Mesenchymal stem cell (in vitro differentiated cells and primary cell): Measurements from ENCODE around the gene RNF150.

Experiments
- DNase-seq: peaks from one replicate; pipeline ENCODE4 v3.0.0-alpha.2; 2013
- H2AFZ ChIP-seq: one replicate; pipeline ENCODE4 v1.6.1; 2013; ENCODE audit warnings: low read depth, mild to moderate bottlenecking, control low read depth, inconsistent platforms, low read length, moderate library complexity
- H2AK5ac ChIP-seq: 2 replicates; pipeline ENCODE4 v1.6.1; 2013; ENCODE audit warnings: low read length, moderate library complexity, mild to moderate bottlenecking, inconsistent platforms; ENCODE audit not compliant: severe bottlenecking
- H2BK120ac ChIP-seq: one replicate; pipeline ENCODE4 v1.6.1; 2013; ENCODE audit warnings: low read depth, mild to moderate bottlenecking, inconsistent platforms, low read length, moderate library complexity
- H2BK12ac ChIP-seq, 2 experiments: one replicate each; pipeline ENCODE4 v1.6.1; 2013; ENCODE audit warnings: inconsistent platforms in 2 of 2, low read length in 2 of 2, mild to moderate bottlenecking in 2 of 2, moderate library complexity in 2 of 2, control low read depth in 1 of 2
- H2BK15ac ChIP-seq: one replicate; pipeline ENCODE4 v1.6.1; 2013; ENCODE audit warnings: mild to moderate bottlenecking, low read depth, inconsistent platforms; ENCODE audit not compliant: poor library complexity, severe bottlenecking
- H2BK5ac ChIP-seq: 2 replicates; pipeline ENCODE4 v1.6.1; 2013; ENCODE audit warnings: low read depth, mild to moderate bottlenecking, low read length, control low read depth, inconsistent platforms; ENCODE audit not compliant: poor library complexity, severe bottlenecking
- H3K14ac ChIP-seq, 2 experiments: one replicate each; pipeline ENCODE4 v1.6.1; 2013; ENCODE audit warnings: inconsistent platforms in 2 of 2, low read length in 2 of 2, control low read depth in 1 of 2, mild to moderate bottlenecking in 1 of 2, moderate library complexity in 1 of 2
- H3K18ac ChIP-seq, 2 experiments: one replicate each; pipeline ENCODE4 v1.6.1; 2013; ENCODE audit warnings: inconsistent platforms in 2 of 2, low read length in 2 of 2, control low read depth in 1 of 2, low read depth in 1 of 2, mild to moderate bottlenecking in 1 of 2
- H3K23ac ChIP-seq, 2 experiments: one replicate each; pipeline ENCODE4 v1.6.1; 2013; ENCODE audit warnings: inconsistent platforms in 2 of 2, low read length in 2 of 2, mild to moderate bottlenecking in 2 of 2, moderate library complexity in 2 of 2, control low read depth in 1 of 2
- H3K27ac ChIP-seq: 2 replicates; pipeline ENCODE4 v1.5.1; 2013; ENCODE audit warnings: mild to moderate bottlenecking, moderate library complexity, low read length, control low read depth, inconsistent platforms; ENCODE audit not compliant: poor library complexity, severe bottlenecking
- H3K27me3 ChIP-seq, 2 experiments: 2 replicates each; pipeline versions ENCODE4 v1.6.1 to v1.7.0; 2013; ENCODE audit warnings: low read length in 2 of 2, mild to moderate bottlenecking in 2 of 2, moderate library complexity in 2 of 2, control low read depth in 1 of 2, inconsistent platforms in 1 of 2; ENCODE audit not compliant: control insufficient read depth in 1 of 2, insufficient read depth in 1 of 2
- H3K36me3 ChIP-seq, 2 experiments: 2 replicates each; pipeline versions ENCODE4 v1.6.1 to v1.7.0; 2013; ENCODE audit warnings: low read length in 2 of 2, control low read depth in 1 of 2, inconsistent platforms in 1 of 2, low read depth in 1 of 2, mild to moderate bottlenecking in 1 of 2; ENCODE audit not compliant: insufficient read depth in 2 of 2, control insufficient read depth in 1 of 2
- H3K4ac ChIP-seq, 2 experiments: one replicate each; pipeline ENCODE4 v1.6.1; 2013; ENCODE audit warnings: inconsistent platforms in 2 of 2, low read length in 2 of 2, mild to moderate bottlenecking in 2 of 2, moderate library complexity in 2 of 2, control low read depth in 1 of 2, low read depth in 1 of 2
- H3K4me1 ChIP-seq: 2 replicates; pipeline ENCODE4 v1.6.1; 2013; ENCODE audit warnings: low read depth, low read length, control low read depth; ENCODE audit not compliant: control insufficient read depth, insufficient read depth
- H3K4me2 ChIP-seq: 2 replicates; pipeline ENCODE4 v1.6.1; 2013; ENCODE audit warnings: low read length, mild to moderate bottlenecking, inconsistent platforms; ENCODE audit not compliant: poor library complexity, severe bottlenecking
- H3K4me3 ChIP-seq, 2 experiments: 2 replicates each; pipeline versions ENCODE4 v1.5.1 to v1.7.0; 2013; ENCODE audit warnings: low read length in 2 of 2, mild to moderate bottlenecking in 2 of 2, control low read depth in 1 of 2, low read depth in 1 of 2; ENCODE audit not compliant: insufficient read depth in 1 of 2
- H3K79me1 ChIP-seq: replicated peaks from 2 replicates; pipeline ENCODE4 v1.6.1; 2013; ENCODE audit warnings: mild to moderate bottlenecking, control low read depth, low read length, inconsistent platforms; ENCODE audit not compliant: poor library complexity, severe bottlenecking
- H3K9ac ChIP-seq: 2 replicates; pipeline ENCODE4 v1.7.0; 2013; ENCODE audit warnings: mild to moderate bottlenecking, low read length, moderate library complexity
- H3K9me3 ChIP-seq: 2 replicates; pipeline ENCODE4 v1.7.0; 2013; ENCODE audit warnings: mild to moderate bottlenecking, low read length; ENCODE audit not compliant: control insufficient read depth
- H4K8ac ChIP-seq: one replicate; pipeline ENCODE4 v1.6.1; 2013; ENCODE audit warnings: inconsistent platforms, mild to moderate bottlenecking, low read length, moderate library complexity
- H4K91ac ChIP-seq: one replicate; pipeline ENCODE4 v1.6.1; 2013; ENCODE audit warnings: mild to moderate bottlenecking, low read length, inconsistent platforms
- WGBS: methylation state at CpG from one replicate; pipeline ENCODE4 v1.1.7; 2013; ENCODE audit warnings: mixed read lengths; 5-methylcytosine and 5-hydroxymethylcytosine counted together

RNF150 gene

DNA sequence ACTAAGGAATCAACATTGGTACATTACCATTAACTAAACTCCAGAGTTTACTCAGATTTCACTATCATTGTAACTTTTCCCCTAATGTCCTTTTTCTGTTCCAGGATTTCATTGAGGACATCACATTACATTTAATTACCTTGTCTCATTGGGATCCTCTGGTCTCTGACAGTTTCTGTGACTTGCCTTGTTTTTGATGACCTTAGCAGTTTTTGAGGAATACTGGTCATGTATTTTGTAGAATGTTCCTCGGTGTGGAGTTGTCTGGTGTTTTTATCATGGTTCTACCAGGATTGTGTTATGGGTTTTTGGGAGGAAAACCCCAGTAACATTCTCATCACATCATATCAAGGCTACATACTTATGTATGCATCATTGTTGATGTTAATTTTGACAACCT lies 281.5 kb downstream of the RNF150 start:
- no peak overlapping the region for H3K4me3 ChIP-seq

GRCh38 chr4:140851032-140851636 lies 282.1 kb downstream of the RNF150 start:
- Histone ChIP-seq H4K8ac (no peak overlapping the region), H2BK12ac (no peak overlapping the region), H3K27me3 (no peaks in the 10 kb centered on the region), H3K23ac (no peak overlapping the region), H2AFZ (no peak overlapping the region), H3K4ac (no peak overlapping the region), H4K91ac (no peak overlapping the region), H3K79me1 (no peaks in the 10 kb centered on the region), H2BK15ac (no peak overlapping the region), H3K9me3 (no peaks in the 10 kb centered on the region), H3K14ac (no peak overlapping the region), H3K18ac (no peak overlapping the region), H2BK5ac (no peak overlapping the region), H2AK5ac (no peak overlapping the region), H3K36me3 (no peaks in the 10 kb centered on the region), H3K27ac (no peak overlapping the region), H2BK120ac (no peak overlapping the region), H3K9ac (peak overlapping the region; percentile 35), H3K4me2 (no peak overlapping the region), H3K4me3 (no peak overlapping the region), H3K4me1 (peaks cover 5% of the 10 kb centered on the region)
- DNase-seq, result peak; percentile 69
- WGBS, result 0% methylated on average over 2 of the region's 6 CpGs

More for the DNA sequence above, 281.5 kb downstream of the RNF150 start:
- Histone ChIP-seq H3K4me2 (no peak overlapping the region), H3K4ac (no peak overlapping the region), H3K79me1 (no peaks in the 10 kb centered on the region), H3K4me1 (peaks cover 6% of the 10 kb centered on the region), H3K27me3 (no peaks in the 10 kb centered on the region), H3K18ac (no peak overlapping the region), H4K91ac (no peak overlapping the region), H3K36me3 (no peaks in the 10 kb centered on the region), H2BK12ac (no peak overlapping the region), H4K8ac (no peak overlapping the region), H2AK5ac (no peak overlapping the region), H2AFZ (no peak overlapping the region), H3K9ac (no peak overlapping the region), H3K14ac (no peak overlapping the region), H3K9me3 (no peaks in the 10 kb centered on the region), H3K23ac (no peak overlapping the region), H2BK5ac (no peak overlapping the region), H3K27ac (no peak overlapping the region), H2BK120ac (no peak overlapping the region), H2BK15ac (no peak overlapping the region)
- no peak for DNase-seq
- no CpG with 5 or more reads among the region's 1 CpG for WGBS

DNA sequence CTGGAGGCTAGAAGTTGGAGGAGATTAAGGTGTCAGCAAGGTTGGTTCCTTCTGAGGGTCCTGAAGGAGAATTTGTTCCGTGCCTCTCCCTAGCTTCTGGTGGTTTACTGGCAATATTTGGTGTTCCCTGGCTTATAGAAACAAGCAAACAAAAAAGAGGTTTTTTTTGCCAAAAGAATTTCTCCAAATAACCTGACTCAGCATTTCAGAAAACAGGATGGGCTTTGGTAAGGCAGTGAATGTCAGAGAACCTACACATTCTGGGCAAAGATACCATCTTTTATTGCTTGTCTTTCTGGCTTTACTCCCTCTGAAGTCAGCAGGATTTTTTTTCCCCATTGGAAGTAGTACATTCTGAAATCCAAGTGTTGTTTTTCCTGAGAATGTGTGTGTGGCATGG lies 283.7 kb downstream of the RNF150 start:
- Histone ChIP-seq H3K18ac (no peak overlapping the region), H4K91ac (no peak overlapping the region), H2BK12ac (no peak overlapping the region), H3K4me3 (no peak overlapping the region), H4K8ac (no peak overlapping the region), H2BK5ac (no peak overlapping the region), H2BK15ac (no peak overlapping the region), H3K79me1 (no peaks in the 10 kb centered on the region), H3K4me2 (no peak overlapping the region), H3K27me3 (no peaks in the 10 kb centered on the region), H3K4me1 (no peaks in the 10 kb centered on the region), H2AFZ (no peak overlapping the region), H3K4ac (no peak overlapping the region), H3K27ac (no peak overlapping the region), H2BK120ac (no peak overlapping the region), H3K23ac (no peak overlapping the region), H3K9me3 (no peaks in the 10 kb centered on the region), H3K14ac (no peak overlapping the region), H2AK5ac (no peak overlapping the region), H3K36me3 (no peaks in the 10 kb centered on the region), H3K9ac (no peak overlapping the region)
- DNase-seq, result no peak
- WGBS, result 100% methylated on average over 1 of the region's 1 CpG

DNA sequence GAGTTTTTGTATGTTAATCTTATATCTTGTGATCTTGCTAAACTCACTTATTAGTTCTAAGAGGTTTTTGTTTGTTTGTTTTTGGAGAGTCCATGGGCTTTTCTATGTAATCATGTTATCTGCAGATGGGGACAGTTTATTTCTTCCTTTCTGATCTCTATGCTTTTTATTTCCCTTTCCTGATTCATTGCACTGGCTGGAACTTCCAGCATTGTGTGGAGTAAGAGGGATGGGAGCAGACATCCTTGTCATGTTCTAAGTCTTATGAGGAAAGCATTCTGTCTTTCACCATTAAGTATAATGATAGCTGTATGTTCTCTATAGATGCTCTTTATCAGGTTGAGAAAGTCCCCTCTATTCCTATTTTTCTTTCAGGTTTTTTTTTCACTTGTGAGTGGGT lies 286.5 kb downstream of the RNF150 start:
- no peak for DNase-seq
- no peak overlapping the region for H3K23ac ChIP-seq
- no peak overlapping the region for H2BK5ac ChIP-seq
- H3K18ac ChIP-seq, result no peak overlapping the region
- H3K4me1 ChIP-seq, result no peaks in the 10 kb centered on the region
- H3K36me3 ChIP-seq, result no peaks in the 10 kb centered on the region
- no peaks in the 10 kb centered on the region for H3K9me3 ChIP-seq
- H2BK120ac ChIP-seq, result no peak overlapping the region
- H2BK12ac ChIP-seq, result no peak overlapping the region
- H3K14ac ChIP-seq, result no peak overlapping the region
- no peak overlapping the region for H3K4ac ChIP-seq
- H3K27me3 ChIP-seq, result no peaks in the 10 kb centered on the region
- H3K4me2 ChIP-seq, result no peak overlapping the region
- no peak overlapping the region for H3K27ac ChIP-seq
- H2AFZ ChIP-seq, result no peak overlapping the region
- H4K8ac ChIP-seq, result no peak overlapping the region
- no peaks in the 10 kb centered on the region for H3K79me1 ChIP-seq
- no peak overlapping the region for H3K9ac ChIP-seq
- no peak overlapping the region for H2AK5ac ChIP-seq
- no peak overlapping the region for H2BK15ac ChIP-seq
- no peak overlapping the region for H4K91ac ChIP-seq
- no peak overlapping the region for H3K4me3 ChIP-seq
